RWPE2 (cell line): Measurements from ENCODE around the gene NKD2.
"Not testable (repeated sequence)": the region's sequence is repeated elsewhere in the genome, so short reads cannot be mapped to it uniquely, and the experiment has no call there.

Source experiments
- ATAC-seq: fragments of 200-7000 bp; cut with Tn5 transposase; 3 replicates; pipeline ENCODE4 v1.9.1; 2021; ENCODE audit warnings: low read depth
- DNase-seq: peaks from one replicate; pipeline ENCODE4 v3.0.0-alpha.2; 2020; ENCODE audit warnings: low spot score
- H3K27ac ChIP-seq: fragments of 450-650 bp; 2 replicates; pipeline ENCODE4 v1.5.1; 2017; ENCODE audit warnings: mild to moderate bottlenecking; ENCODE audit not compliant: poor library complexity, severe bottlenecking
- H3K27me3 ChIP-seq: fragments of 250-450 bp; sonication (Bioruptor Pico); 2 replicates; pipeline ENCODE4 v1.5.1; 2021; ENCODE audit warnings: mild to moderate bottlenecking, moderate library complexity; ENCODE audit not compliant: insufficient read depth, poor library complexity, severe bottlenecking
- H3K36me3 ChIP-seq: fragments of 250-450 bp; sonication (Bioruptor Pico); 2 replicates; pipeline ENCODE4 v1.5.1; 2020; ENCODE audit warnings: low read depth, mild to moderate bottlenecking, moderate library complexity
- H3K4me1 ChIP-seq: fragments of 250-450 bp; sonication (Bioruptor Pico); 2 replicates; pipeline ENCODE4 v1.5.1; 2021; ENCODE audit warnings: mild to moderate bottlenecking, moderate library complexity; ENCODE audit not compliant: insufficient read depth, poor library complexity, severe bottlenecking
- H3K4me3 ChIP-seq: fragments of 250-450 bp; sonication (Bioruptor Pico); 2 replicates; pipeline ENCODE4 v1.5.1; 2021; ENCODE audit warnings: mild to moderate bottlenecking, moderate library complexity; ENCODE audit not compliant: severe bottlenecking
- H3K9me3 ChIP-seq: fragments of 250-450 bp; sonication (Bioruptor Pico); 2 replicates; pipeline ENCODE4 v1.5.1; 2021; ENCODE audit warnings: mild to moderate bottlenecking, moderate library complexity; ENCODE audit not compliant: severe bottlenecking
- TF ChIP-seq, protein P1 (sequence below): fragments of 450-650 bp; IDR thresholded peaks from one replicate; pipeline ENCODE4 v1.5.1; 2017; ENCODE audit warnings: mild to moderate bottlenecking, moderate library complexity; ENCODE audit not compliant: poor library complexity, severe bottlenecking

Gene NKD2

GRCh38 chr5:1058988-1059883 is 50.6 kb downstream of the NKD2 start:
- H3K4me3 ChIP-seq = no peak overlapping the region
- no peak for DNase-seq
- no peak overlapping the region for H3K27ac ChIP-seq
- TF ChIP-seq, protein P1, sequence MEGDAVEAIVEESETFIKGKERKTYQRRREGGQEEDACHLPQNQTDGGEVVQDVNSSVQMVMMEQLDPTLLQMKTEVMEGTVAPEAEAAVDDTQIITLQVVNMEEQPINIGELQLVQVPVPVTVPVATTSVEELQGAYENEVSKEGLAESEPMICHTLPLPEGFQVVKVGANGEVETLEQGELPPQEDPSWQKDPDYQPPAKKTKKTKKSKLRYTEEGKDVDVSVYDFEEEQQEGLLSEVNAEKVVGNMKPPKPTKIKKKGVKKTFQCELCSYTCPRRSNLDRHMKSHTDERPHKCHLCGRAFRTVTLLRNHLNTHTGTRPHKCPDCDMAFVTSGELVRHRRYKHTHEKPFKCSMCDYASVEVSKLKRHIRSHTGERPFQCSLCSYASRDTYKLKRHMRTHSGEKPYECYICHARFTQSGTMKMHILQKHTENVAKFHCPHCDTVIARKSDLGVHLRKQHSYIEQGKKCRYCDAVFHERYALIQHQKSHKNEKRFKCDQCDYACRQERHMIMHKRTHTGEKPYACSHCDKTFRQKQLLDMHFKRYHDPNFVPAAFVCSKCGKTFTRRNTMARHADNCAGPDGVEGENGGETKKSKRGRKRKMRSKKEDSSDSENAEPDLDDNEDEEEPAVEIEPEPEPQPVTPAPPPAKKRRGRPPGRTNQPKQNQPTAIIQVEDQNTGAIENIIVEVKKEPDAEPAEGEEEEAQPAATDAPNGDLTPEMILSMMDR = no peak
- no peaks in the 10 kb centered on the region for H3K9me3 ChIP-seq
- H3K27me3 ChIP-seq = no peaks in the 10 kb centered on the region
- no peaks in the 10 kb centered on the region for H3K4me1 ChIP-seq
- ATAC-seq = no peak
- H3K36me3 ChIP-seq = no peaks in the 10 kb centered on the region

DNA sequence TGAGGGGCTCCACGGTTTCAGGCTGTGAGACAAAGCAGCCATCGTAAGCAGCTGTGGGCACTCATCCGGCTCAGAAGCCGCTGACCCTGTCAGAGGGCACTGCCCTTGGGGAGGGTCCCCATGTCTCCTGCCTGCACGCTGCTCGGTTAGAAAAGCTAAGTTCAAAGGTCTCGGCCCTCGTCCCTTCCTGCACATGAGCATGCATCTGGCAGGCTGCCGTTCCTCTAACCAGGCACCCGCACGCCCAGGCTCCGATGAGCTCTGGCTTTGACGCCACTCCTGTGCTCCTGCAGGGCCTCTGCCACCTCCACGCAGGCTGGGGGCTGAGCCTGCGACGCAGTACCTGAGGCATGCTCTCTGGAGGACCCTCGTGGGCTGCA is 51.3 kb downstream of the NKD2 start:
- no peaks in the 10 kb centered on the region for H3K27me3 ChIP-seq
- H3K4me1 ChIP-seq = no peaks in the 10 kb centered on the region
- H3K9me3 ChIP-seq = no peaks in the 10 kb centered on the region
- no peak for ATAC-seq
- TF ChIP-seq, protein P1 = no peak
- no peak overlapping the region for H3K4me3 ChIP-seq
- DNase-seq = no peak
- no peaks in the 10 kb centered on the region for H3K36me3 ChIP-seq
- H3K27ac ChIP-seq = no peak overlapping the region

GRCh38 chr5:1060535-1060981 is 52.0 kb downstream of the NKD2 start:
- no peak overlapping the region for H3K4me3 ChIP-seq
- no peaks in the 10 kb centered on the region for H3K36me3 ChIP-seq
- no peaks in the 10 kb centered on the region for H3K27me3 ChIP-seq
- DNase-seq (no peak), ATAC-seq (no peak)
- TF ChIP-seq, protein P1 = no peak
- no peaks in the 10 kb centered on the region for H3K4me1 ChIP-seq
- H3K27ac ChIP-seq = no peak overlapping the region
- no peaks in the 10 kb centered on the region for H3K9me3 ChIP-seq

DNA sequence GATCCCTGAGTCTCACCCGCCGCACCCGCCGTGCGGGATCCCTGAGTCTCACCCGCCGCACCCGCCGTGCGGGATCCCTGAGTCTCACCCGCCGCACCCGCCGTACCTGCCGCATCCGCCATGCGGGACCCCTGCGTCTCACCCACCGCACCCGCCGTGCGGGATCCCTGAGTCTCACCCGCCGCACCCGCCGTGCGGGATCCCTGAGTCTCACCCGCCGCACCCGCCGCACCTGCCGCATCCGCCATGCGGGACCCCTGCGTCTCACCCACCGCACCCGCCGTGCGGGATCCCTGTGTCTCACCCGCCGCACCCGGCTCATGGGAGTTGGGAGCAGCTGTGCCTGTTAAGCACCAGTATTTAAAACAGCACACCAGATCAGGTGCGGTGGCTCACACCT is 52.7 kb downstream of the NKD2 start:
- not testable (repeated sequence) for H3K9me3 ChIP-seq, H3K36me3 ChIP-seq, DNase-seq, H3K4me3 ChIP-seq, ATAC-seq, H3K4me1 ChIP-seq, H3K27ac ChIP-seq, H3K27me3 ChIP-seq

GRCh38 chr5:1061916-1062315 is 53.3 kb downstream of the NKD2 start:
- TF ChIP-seq, protein P1 = no peak
- no peaks in the 10 kb centered on the region for H3K9me3 ChIP-seq
- no peak overlapping the region for H3K4me3 ChIP-seq
- H3K4me1 ChIP-seq = no peaks in the 10 kb centered on the region
- DNase-seq (no peak), ATAC-seq (no peak)
- H3K27ac ChIP-seq = no peak overlapping the region
- H3K36me3 ChIP-seq = no peaks in the 10 kb centered on the region
- no peaks in the 10 kb centered on the region for H3K27me3 ChIP-seq
